ENCODE data around the gene CYP1B1. TPM values are rescaled to one million over a fixed set of nuclear protein-coding genes. Genes with fewer than 3 reads are reported as not detected.

The CYP1B1 gene
- total RNA-seq, 1 donor from 2014 or later, result 2.0 TPM

DNA sequence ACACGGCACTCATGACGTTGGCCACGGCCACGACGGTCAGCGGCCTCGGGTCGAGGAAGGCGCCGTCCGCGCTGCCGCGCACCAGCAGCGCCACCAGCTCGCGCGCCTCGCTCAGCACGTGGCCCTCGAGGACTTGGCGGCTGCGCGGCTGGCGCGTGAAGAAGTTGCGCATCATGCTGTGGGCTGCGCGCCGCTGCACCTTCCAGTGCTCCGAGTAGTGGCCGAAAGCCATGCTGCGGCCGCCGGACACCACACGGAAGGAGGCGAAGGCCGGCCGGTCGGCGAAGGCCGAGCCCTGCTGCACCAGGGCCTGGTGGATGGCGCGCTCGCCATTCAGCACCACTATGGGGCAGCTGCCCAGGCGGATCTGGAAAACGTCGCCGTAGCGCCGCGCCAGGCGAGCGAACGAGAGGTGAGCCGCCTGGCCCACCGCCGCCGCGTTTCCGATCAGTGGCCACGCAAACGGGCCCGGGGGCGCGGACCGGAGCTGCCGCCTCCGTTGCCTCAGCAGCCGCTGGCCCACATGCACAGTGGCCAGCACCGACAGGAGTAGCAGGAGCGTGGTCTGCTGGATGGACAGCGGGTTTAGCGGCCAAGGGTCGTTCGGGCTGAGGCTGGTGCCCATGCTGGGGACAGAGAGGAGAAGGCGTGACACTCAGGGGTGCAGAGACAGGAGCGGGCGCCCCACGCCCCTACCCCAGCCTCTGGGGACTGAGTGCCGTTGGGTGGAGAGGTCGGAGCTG is 1.0 kb downstream of the CYP1B1 start:
- ATAC-seq, result no peak

- no peak for ATAC-seq
Observed at GRCh38 chr2:38074058-38074763, 1.7 kb downstream of the CYP1B1 start.

GRCh38 chr2:38073211-38074057 is 2.5 kb downstream of the CYP1B1 start:
- no peak for ATAC-seq

GRCh38 chr2:38070438-38070837 is 5.5 kb downstream of the CYP1B1 start:
- ATAC-seq, result no peak

GRCh38 chr2:38068234-38068633 is 7.7 kb downstream of the CYP1B1 start:
- ATAC-seq, result no peak

- ATAC-seq, result no peak
Observed at GRCh38 chr2:38066421-38067115, 9.4 kb downstream of the CYP1B1 start.

GRCh38 chr2:38065502-38066135 is 10.3 kb downstream of the CYP1B1 start:
- ATAC-seq, result no peak

DNA sequence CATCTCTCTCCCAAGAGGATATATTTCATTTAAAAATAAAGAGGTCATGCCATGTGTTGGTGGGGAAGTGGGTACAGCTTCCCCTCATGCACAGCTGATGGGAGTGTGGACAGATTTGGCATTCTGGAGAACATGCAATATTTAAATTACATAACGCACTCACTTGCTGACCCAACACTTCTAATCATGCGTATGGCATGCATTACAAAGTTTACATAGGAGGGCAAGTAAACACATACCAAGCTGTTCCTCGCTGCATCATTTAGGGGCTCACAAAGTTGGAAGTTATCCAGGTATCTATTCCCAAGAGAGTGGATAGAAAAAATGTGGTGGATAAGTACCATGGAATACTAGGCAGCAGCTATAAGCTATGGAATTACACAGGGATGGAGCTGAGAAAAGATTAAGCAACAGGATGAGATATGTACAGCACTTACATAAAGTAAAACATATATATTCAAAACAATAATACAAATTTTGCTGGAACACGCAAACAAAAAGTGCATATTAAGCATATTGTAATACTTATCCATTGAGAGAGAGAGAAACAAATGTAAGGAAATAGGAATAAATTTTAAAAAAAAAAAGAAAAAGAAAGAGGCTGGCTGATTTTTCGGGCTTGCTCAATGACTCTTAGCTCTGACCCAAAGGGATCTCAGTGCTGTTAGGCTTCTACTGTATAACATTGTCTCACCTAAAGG is 11.0 kb downstream of the CYP1B1 start:
- ATAC-seq, result no peak

DNA sequence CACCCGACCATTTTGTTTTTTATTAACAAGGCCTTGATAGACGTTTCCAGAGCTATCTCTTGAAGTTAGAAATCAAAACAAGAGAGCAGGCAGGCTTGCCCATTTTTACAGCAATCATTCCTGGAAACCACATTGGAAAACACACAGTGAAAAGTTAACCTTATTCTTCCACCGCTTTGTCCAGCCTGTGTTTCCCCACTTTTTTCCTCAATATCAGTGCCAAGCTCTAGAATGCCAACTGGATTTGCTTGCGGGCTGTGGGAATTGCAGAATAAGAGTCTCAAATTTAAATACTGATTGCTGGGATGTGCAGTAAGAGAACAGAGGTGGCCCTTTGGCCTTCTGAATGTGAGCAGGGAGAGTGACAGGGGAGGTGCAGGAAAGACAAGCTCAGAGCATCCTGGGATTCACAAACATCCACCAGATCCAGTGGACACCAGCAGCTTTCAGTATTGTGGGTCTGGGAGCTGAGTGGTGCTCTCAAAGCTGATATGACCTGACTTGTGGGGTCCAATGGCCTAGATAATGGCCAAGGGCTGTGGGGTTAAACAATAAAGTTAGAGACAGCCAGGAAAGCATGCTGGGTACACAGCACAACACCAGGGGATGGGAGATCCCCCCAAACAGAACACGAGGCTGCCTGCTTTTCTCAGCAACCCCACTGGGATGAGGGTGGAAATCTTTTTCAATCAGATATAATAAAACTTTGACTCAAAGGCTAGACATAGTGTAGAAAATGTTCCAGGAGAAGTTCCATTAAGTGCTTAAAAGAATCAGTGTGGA is 15.5 kb downstream of the CYP1B1 start:
- no peak for ATAC-seq

- ATAC-seq, result no peak
Observed at GRCh38 chr2:38057651-38058410, 18.1 kb downstream of the CYP1B1 start.

- ATAC-seq, result no peak
Observed at GRCh38 chr2:38056216-38056615, 19.7 kb downstream of the CYP1B1 start.

DNA sequence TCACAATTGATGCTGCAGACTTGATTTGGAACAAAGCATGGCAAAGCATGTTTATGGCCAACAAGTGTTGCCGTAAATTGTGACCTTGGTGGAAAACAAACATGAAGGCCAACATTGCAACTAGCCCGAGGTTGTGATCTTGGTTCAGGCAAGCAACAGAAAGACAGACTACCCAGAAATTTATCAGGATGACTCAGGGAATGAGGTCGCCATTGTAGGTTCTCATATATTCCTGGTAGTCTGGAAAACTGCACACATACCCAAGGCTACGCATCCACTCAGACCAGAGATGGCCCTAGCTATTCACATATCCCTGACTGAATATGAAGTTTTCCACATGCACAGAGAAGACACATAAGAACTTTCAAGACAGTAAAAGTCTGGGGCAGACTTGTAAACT is 30.1 kb downstream of the CYP1B1 start:
- no peak for ATAC-seq

DNA sequence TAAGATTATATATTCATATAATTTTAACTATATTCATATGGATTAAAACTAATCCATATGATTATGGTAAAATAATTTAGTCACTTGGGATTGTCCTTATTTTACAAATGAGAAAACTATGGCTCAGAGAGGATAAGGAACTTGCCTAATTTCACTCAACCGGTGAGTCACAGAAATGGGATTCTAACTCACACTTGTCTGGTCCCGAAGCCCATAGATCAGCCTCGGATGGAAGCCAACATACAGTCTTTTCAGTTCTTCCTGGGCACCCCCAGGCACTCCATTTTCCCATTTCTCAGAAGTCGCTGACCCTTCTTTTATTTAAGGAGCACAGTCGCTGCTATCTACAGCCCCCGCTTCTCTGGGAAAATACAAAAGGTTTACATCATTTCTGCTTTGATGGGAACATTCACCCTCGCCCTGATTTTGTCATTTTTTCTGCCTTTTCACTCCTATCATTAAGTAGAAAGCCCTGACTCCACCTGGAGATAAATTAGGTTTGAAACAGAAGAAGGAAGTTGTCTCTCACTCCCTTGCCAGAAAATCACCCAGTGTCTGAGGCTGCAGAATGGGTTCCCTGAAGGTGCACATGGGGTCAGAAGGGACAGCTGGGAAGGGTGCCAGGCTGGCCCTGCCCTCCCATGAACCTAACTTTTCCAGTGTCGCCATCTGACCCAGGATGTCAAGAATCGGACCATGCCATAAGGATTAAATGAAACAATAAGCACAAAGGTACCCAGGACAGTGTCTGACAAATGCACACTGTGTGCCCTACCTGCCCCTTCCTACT is 36.6 kb downstream of the CYP1B1 start:
- peak; percentile 37 for ATAC-seq

DNA sequence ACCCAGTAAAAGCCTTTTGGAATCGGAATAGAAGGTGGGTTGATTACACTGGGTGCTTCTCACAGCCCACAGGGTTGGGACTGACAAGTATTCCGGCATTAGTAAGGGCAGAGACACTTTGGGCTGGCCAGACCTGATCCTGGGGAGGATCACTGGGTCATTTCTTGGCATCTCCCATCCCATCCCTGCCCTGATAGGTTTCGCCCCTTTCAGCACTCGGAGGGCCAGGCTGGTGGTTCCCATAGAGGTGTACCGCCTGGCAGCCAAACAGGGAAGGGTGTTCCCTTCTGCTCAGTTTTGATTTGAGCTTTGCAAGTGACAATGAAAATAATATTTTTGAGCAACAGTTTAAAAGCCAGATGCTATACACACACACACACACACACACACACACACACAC is 37.3 kb downstream of the CYP1B1 start:
- no peak for ATAC-seq

GRCh38 chr2:38037757-38038621 is 38.0 kb downstream of the CYP1B1 start:
- no peak for ATAC-seq

DNA sequence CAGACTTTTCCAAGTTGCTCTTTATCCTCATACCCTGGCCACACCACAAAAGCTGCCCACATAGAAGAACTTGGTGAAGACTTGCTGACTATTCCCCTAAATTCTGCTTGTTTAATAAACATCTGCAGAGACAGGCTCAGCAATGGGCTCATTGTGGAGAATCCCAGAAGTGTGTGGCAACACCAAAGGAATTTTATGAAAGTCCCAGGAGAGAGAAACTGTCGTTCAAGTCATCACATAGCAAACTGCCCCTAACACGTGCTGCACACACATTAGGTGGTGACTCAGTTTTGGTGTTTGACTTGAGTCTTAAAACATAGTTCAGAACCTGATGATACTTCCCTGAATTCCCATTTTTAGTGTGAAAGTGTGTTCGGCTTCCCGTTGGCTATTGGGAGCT is 38.6 kb downstream of the CYP1B1 start:
- ATAC-seq, result no peak

DNA sequence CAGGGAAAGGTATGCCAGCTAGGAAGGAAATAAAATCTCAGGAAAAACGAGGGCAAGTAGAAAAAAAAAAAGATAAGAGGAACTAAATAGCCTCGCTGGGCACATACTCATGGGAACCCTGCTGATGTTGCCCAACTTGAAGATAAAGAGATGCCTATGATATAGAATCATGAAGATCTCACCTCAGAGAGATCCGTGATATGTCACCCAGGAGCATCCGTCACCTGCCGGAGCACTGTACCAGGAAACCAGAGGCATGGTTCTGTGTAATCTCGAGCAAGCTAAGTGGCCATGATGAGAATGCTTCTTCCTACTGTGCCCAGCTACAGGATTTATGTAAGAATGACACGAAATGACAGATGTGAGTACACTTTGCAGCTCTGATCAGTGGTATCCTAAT is 40.0 kb downstream of the CYP1B1 start:
- ATAC-seq, result no peak

GRCh38 chr2:38033646-38034045 is 42.3 kb downstream of the CYP1B1 start:
- ATAC-seq, result no peak
